ENCODE data around the gene DNAJC30.
"Not testable (repeated sequence)": the region's sequence is repeated elsewhere in the genome, so short reads cannot be mapped to it uniquely, and the experiment has no call there.

DNAJC30 gene

GRCh38 chr7:73683056-73683787, at the start of gene DNAJC30, which contains the start of gene BUD23:
DNAJC30 (minus strand) TSS chr7:73683453; CDS start chr7:73683423, 30 bp downstream.
BUD23 (plus strand) TSS chr7:73683597; CDS start chr7:73683626, 29 bp downstream.
- DNase-seq: peak; percentile 95

- no peak for DNase-seq
Measured at GRCh38 chr7:73732397-73732796, 49.1 kb upstream of the DNAJC30 start.

DNA sequence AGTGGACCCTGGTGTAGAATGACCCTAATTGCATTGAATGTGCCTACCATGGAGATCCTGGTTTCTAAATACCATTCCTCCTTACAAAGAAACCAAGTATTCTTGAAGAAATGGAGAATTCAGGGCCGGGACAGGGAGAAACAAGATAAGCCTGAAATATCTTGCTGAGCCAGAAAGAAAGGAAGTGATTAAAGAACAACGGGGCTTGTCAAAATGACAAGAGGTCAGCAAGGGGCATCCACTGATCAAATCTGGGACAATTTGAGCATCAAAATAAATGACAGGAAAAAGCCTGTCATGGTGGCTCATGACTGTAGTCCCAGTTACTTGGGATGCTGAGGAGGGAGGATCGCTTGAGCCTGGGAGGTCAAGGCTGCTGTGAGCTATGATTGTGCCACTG, 47.2 kb upstream of the DNAJC30 start:
- DNase-seq: no peak

- DNase-seq: no peak
Measured at GRCh38 chr7:73728551-73728950, 45.3 kb upstream of the DNAJC30 start.

- DNase-seq: peak; percentile 30
Measured at GRCh38 chr7:73727952-73728351, 44.7 kb upstream of the DNAJC30 start.

GRCh38 chr7:73726083-73726466, 42.8 kb upstream of the DNAJC30 start:
- no peak for DNase-seq

DNA sequence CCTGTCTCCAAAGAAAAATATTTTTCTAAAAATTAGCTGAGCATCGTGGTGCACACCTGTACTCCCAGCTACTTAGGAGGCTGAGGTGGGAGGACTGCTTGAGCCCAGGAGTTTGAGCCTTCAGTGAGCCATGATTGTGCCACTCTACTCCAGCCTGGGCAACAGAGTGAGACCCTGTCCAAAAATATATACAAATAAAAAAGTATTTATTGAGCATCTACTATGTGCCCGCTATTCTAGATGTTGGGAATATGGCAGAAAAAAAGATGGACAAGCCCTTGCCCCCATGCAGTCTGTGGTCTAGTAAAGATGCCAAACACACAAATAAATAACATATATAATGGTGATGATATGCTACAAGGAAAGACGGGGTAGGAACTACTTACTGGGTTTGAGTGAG, 40.6 kb upstream of the DNAJC30 start:
- no peak for DNase-seq

- no peak for DNase-seq
Measured at GRCh38 chr7:73722785-73723184, 39.5 kb upstream of the DNAJC30 start.

DNA sequence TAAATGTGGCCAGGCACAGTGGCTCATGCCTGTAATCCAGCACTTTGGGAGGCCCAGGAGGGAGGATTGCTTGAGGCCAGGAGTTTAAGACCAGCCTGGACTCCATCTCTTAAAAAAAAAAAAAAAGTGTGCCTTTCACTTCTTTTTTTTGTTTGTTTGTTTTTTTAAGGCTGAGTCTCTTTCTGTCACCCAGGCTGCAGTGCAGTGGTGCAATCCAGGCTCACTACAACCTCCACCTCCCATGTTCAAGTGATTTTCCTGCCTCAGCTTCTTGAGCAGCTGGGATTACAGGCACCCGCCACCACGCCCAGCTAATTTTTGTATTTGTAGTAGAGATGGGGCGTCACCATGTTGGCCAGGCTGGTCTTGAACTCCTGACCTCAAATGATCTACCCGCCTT, 38.9 kb upstream of the DNAJC30 start:
- DNase-seq: peak; percentile 17

DNA sequence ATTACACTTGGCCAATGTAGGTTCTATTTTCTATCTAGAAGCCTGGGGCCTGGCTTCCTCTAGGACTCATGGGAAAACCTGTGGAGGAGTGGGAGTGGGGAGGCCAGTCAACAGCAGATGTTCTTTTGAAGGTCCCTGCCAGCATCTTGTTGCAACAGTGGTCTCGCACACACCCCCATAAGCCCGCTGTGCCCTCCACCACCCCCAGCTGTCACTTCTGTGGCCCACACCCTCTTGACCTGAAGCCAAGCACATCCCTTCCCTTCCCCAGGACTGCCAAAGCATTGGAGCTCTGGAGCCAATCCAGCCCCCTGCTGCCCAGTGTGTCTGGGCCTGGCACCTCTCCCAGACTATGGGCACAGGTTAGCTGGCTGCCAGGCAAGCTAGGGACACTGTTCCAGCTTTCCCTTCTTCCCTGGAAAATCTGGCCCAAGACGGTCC, 38.1 kb upstream of the DNAJC30 start:
- DNase-seq: no peak

DNA sequence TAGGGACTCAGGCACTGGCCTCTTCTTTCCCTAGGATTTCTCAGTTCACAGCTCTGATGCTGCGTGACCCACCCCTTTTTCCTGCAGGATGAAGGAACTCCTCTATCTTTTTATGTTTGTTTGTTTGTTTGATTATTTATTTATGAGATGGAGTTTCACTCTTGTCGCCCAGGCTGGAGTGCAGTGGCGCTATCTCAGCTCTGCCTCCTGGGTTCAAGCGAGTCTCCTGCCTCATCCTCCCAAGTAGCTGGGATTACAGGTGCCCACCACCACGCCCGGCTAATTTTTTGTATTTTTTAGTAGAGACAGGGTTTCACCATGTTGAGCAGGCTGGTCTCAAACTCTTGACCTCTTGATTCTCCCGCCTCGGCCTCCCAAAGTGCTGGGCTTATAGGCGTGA, 37.2 kb upstream of the DNAJC30 start:
- not testable (repeated sequence) for DNase-seq

GRCh38 chr7:73719806-73720169, 36.5 kb upstream of the DNAJC30 start:
- DNase-seq: no peak

- DNase-seq: peak; percentile 74
Measured at GRCh38 chr7:73718905-73719805, 35.9 kb upstream of the DNAJC30 start, which contains the start of gene STX1A. STX1A (minus strand) TSS chr7:73719669; CDS start chr7:73719631, 38 bp downstream.

DNA sequence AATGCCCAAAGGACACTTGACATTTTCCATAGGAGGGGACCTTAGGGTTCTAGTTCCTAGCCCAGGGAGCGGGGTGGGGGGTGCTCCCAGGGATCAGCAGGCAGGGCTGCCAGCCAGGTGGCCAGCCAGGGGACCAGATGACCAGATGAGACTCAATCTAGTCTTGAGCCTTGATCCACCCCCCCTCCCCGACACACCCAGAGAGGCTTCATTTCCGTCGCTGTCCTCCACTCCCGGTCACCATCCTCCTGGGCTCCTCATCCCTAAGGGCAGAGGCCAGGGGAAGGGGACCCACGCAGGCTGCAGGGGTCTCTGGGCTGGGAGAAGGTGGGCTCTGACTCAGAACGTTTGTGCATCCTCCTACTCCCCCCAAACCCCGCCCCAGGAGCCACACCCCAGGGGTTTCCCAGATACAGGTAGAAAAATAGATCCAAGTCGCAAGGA, 35.2 kb upstream of the DNAJC30 start:
- no peak for DNase-seq

GRCh38 chr7:73717991-73718405, 34.7 kb upstream of the DNAJC30 start:
- peak; percentile 73 for DNase-seq

- no peak for DNase-seq
Measured at GRCh38 chr7:73717025-73717807, 34.0 kb upstream of the DNAJC30 start.

- no peak for DNase-seq
Measured at GRCh38 chr7:73716318-73716890, 33.2 kb upstream of the DNAJC30 start.

- DNase-seq: peak; percentile 64
Measured at GRCh38 chr7:73715648-73716317, 32.5 kb upstream of the DNAJC30 start.

GRCh38 chr7:73713319-73713718, 30.1 kb upstream of the DNAJC30 start:
- DNase-seq: not testable (repeated sequence)

GRCh38 chr7:73712773-73713172, 29.5 kb upstream of the DNAJC30 start:
- no peak for DNase-seq

- DNase-seq: no peak
Measured at GRCh38 chr7:73708961-73709549, 25.8 kb upstream of the DNAJC30 start.
